GM19240 (cell line): ENCODE results near the gene GSG1L.

Experiments used
- DNase-seq: peaks from one replicate; pipeline ENCODE4 v3.0.0; 2011; ENCODE audit warnings: low spot score; ENCODE audit not compliant: insufficient read length

GSG1L gene

GRCh38 chr16:27793249-27793622 lies 270.3 kb downstream of the GSG1L start:
- DNase-seq: no peak

- no peak for DNase-seq
Observed at GRCh38 chr16:27792486-27793248, 270.8 kb downstream of the GSG1L start.

GRCh38 chr16:27791404-27791719 lies 272.2 kb downstream of the GSG1L start:
- DNase-seq: no peak

- no peak for DNase-seq
Observed at GRCh38 chr16:27790546-27791403, 272.7 kb downstream of the GSG1L start.

GRCh38 chr16:27789595-27790241 lies 273.8 kb downstream of the GSG1L start:
- no peak for DNase-seq

GRCh38 chr16:27789150-27789549 lies 274.4 kb downstream of the GSG1L start:
- DNase-seq: no peak

- no peak for DNase-seq
Observed at GRCh38 chr16:27787665-27788064, 275.8 kb downstream of the GSG1L start.

GRCh38 chr16:27786923-27787625 lies 276.4 kb downstream of the GSG1L start:
- no peak for DNase-seq

- DNase-seq: no peak
Observed at GRCh38 chr16:27786221-27786922, 277.1 kb downstream of the GSG1L start.

- no peak for DNase-seq
Observed at GRCh38 chr16:27785307-27785678, 278.2 kb downstream of the GSG1L start.

- DNase-seq: no peak
Observed at GRCh38 chr16:27784351-27785306, 278.9 kb downstream of the GSG1L start.

- no peak for DNase-seq
Observed at GRCh38 chr16:27781981-27782880, 281.3 kb downstream of the GSG1L start.

GRCh38 chr16:27781195-27781524 lies 282.4 kb downstream of the GSG1L start:
- no peak for DNase-seq

GRCh38 chr16:27780468-27781194 lies 282.9 kb downstream of the GSG1L start:
- DNase-seq: no peak

- no peak for DNase-seq
Observed at GRCh38 chr16:27779641-27780164, 283.8 kb downstream of the GSG1L start.

- no peak for DNase-seq
Observed at GRCh38 chr16:27778926-27779570, 284.5 kb downstream of the GSG1L start.

- DNase-seq: no peak
Observed at GRCh38 chr16:27778171-27778925, 285.2 kb downstream of the GSG1L start.
